Kasumi-1 (cell line): ENCODE data around the gene TRAPPC3.
"Not testable (repeated sequence)": the region's sequence is repeated elsewhere in the genome, so short reads cannot be mapped to it uniquely, and the experiment has no call there.

Experiments
- DNase-seq, 2 experiments: peaks; one replicate each; lab custom pipeline; 2025; lab: John Stamatoyannopoulos, UW

The TRAPPC3 gene

GRCh38 chr1:36149237-36149972, at the start of gene TRAPPC3:
Gene TRAPPC3, minus strand, starts transcription at chr1:36149486. Its CDS starts 108 bp downstream, at chr1:36149378.
- DNase-seq, result peak; percentile 99 to 100

GRCh38 chr1:36198641-36199040, 49.4 kb upstream of the TRAPPC3 start:
- DNase-seq, result no peak

GRCh38 chr1:36196805-36197204, 47.5 kb upstream of the TRAPPC3 start:
- DNase-seq, result not testable (repeated sequence)

- DNase-seq, result peak; percentile 76 to 78
Observed at GRCh38 chr1:36187800-36188593, 38.7 kb upstream of the TRAPPC3 start.

GRCh38 chr1:36183309-36183856, 34.1 kb upstream of the TRAPPC3 start:
- no peak for DNase-seq

GRCh38 chr1:36182734-36183133, 33.4 kb upstream of the TRAPPC3 start:
- DNase-seq, result no peak

- no peak for DNase-seq
Observed at GRCh38 chr1:36179220-36179600, 29.9 kb upstream of the TRAPPC3 start.

GRCh38 chr1:36178471-36179219, 29.4 kb upstream of the TRAPPC3 start:
- DNase-seq, result no peak

- no peak for DNase-seq
Observed at GRCh38 chr1:36177589-36178431, 28.5 kb upstream of the TRAPPC3 start.

GRCh38 chr1:36176106-36176949, 27.0 kb upstream of the TRAPPC3 start:
- DNase-seq, result no peak

GRCh38 chr1:36175137-36176095, 26.1 kb upstream of the TRAPPC3 start:
- no peak for DNase-seq

- DNase-seq, result no peak
Observed at GRCh38 chr1:36174713-36175112, 25.4 kb upstream of the TRAPPC3 start.

- DNase-seq, result no peak
Observed at GRCh38 chr1:36172983-36173382, 23.7 kb upstream of the TRAPPC3 start.

GRCh38 chr1:36172017-36172747, 22.9 kb upstream of the TRAPPC3 start:
- DNase-seq, result no peak

GRCh38 chr1:36170643-36171412, 21.5 kb upstream of the TRAPPC3 start:
- DNase-seq, result no peak

- DNase-seq, result no peak
Observed at GRCh38 chr1:36168514-36168913, 19.2 kb upstream of the TRAPPC3 start.
